HepG2 (cell line): ENCODE results near the gene ADAM8. TPM values are rescaled to one million over a fixed set of nuclear protein-coding genes. Genes with fewer than 3 reads are reported as not detected.
A peak's percentile ranks its signal among the peaks of the same experiment; 100 is the strongest.

Source experiments
- AGO1 ChIP-seq: fragments of 200-400 bp; formaldehyde crosslinking; IDR thresholded peaks from 2 replicates; pipeline ENCODE4 v1.6.1; 2017; ENCODE audit warnings: mild to moderate bottlenecking, low read depth, low read length, moderate library complexity; ENCODE audit not compliant: poor library complexity, severe bottlenecking
- CREB1 ChIP-seq, 2 experiments: fragments of 450-650 bp in 1 of 2; IDR thresholded peaks; 2 replicates each; pipeline ENCODE4 v1.6.1; 2016 to 2017; ENCODE audit warnings: control low read depth in 1 of 2, mild to moderate bottlenecking in 1 of 2, missing compliant biosample characterization in 1 of 2, missing genetic modification characterization in 1 of 2
- E2F5 ChIP-seq: sonication (generic); formaldehyde crosslinking; conservative IDR thresholded peaks from 2 replicates; pipeline ENCODE4 v1.4.0; 2020; ENCODE audit warnings: missing genetic modification reagents
- HIVEP1 ChIP-seq: sonication (generic); formaldehyde crosslinking; IDR thresholded peaks from 2 replicates; pipeline ENCODE4 v1.4.0; 2020; ENCODE audit warnings: mild to moderate bottlenecking, missing genetic modification reagents
- ISL2 ChIP-seq: sonication (generic); formaldehyde crosslinking; IDR thresholded peaks from 2 replicates; pipeline ENCODE4 v1.5.0; 2020; ENCODE audit warnings: missing genetic modification reagents
- MEF2D ChIP-seq: sonication (generic); formaldehyde crosslinking; IDR thresholded peaks from 2 replicates; pipeline ENCODE4 v1.5.1; 2020; ENCODE audit warnings: mild to moderate bottlenecking, missing genetic modification reagents
- MZF1 ChIP-seq: sonication (generic); formaldehyde crosslinking; IDR thresholded peaks from 2 replicates; pipeline ENCODE4 v1.8.1; 2023; ENCODE audit warnings: mild to moderate bottlenecking, missing genetic modification reagents, borderline replicate concordance
- NFE2 ChIP-seq: sonication (generic); formaldehyde crosslinking; IDR thresholded peaks from 2 replicates; pipeline ENCODE4 v1.4.0; 2020; ENCODE audit warnings: missing genetic modification reagents
- RXRB ChIP-seq: IDR thresholded peaks from 2 replicates; pipeline ENCODE4 v1.6.1; 2016; ENCODE audit warnings: borderline replicate concordance, missing genetic modification reagents, missing compliant biosample characterization
- TFE3 ChIP-seq: IDR thresholded peaks from 2 replicates; pipeline ENCODE4 v1.6.1; 2016
- THAP8 ChIP-seq: sonication (generic); formaldehyde crosslinking; IDR thresholded peaks from 2 replicates; pipeline ENCODE4 v1.5.1; 2020; ENCODE audit warnings: missing genetic modification reagents, mild to moderate bottlenecking, borderline replicate concordance
- XBP1 ChIP-seq: sonication (generic); formaldehyde crosslinking; IDR thresholded peaks from 2 replicates; pipeline ENCODE4 v1.5.0; 2020; ENCODE audit warnings: missing genetic modification reagents
- ZBTB43 ChIP-seq: sonication (generic); formaldehyde crosslinking; conservative IDR thresholded peaks from 2 replicates; pipeline ENCODE4 v1.4.0; 2020; ENCODE audit warnings: missing genetic modification reagents
- ZHX1 ChIP-seq: sonication (generic); formaldehyde crosslinking; IDR thresholded peaks from 2 replicates; pipeline ENCODE4 v1.8.1; 2022; ENCODE audit warnings: low read depth, mild to moderate bottlenecking, missing genetic modification reagents
- ZNF180 ChIP-seq: sonication (generic); formaldehyde crosslinking; IDR thresholded peaks from 2 replicates; pipeline ENCODE4 v1.4.0; 2020; ENCODE audit warnings: low read depth, missing genetic modification reagents, borderline replicate concordance
- ZNF329 ChIP-seq: sonication (generic); formaldehyde crosslinking; IDR thresholded peaks from 2 replicates; pipeline ENCODE4 v1.9.0; 2021; ENCODE audit warnings: low read depth, mild to moderate bottlenecking, missing genetic modification reagents
- ZNF354B ChIP-seq: sonication (generic); formaldehyde crosslinking; IDR thresholded peaks from 2 replicates; pipeline ENCODE4 v1.8.0; 2022; ENCODE audit warnings: mild to moderate bottlenecking, missing genetic modification reagents
- ZNF558 ChIP-seq: sonication (generic); formaldehyde crosslinking; IDR thresholded peaks from 2 replicates; pipeline ENCODE4 v1.9.0; 2022; ENCODE audit warnings: mild to moderate bottlenecking, missing genetic modification reagents, borderline replicate concordance
- ZNF563 ChIP-seq: sonication (generic); formaldehyde crosslinking; IDR thresholded peaks from 2 replicates; pipeline ENCODE4 v1.8.0; 2022; ENCODE audit warnings: mild to moderate bottlenecking, moderate library complexity, missing genetic modification reagents
- ZNF816 ChIP-seq: sonication (generic); formaldehyde crosslinking; IDR thresholded peaks from 2 replicates; pipeline ENCODE4 v1.8.0; 2022; ENCODE audit warnings: missing genetic modification reagents, mild to moderate bottlenecking, borderline replicate concordance
- polyA plus RNA-seq, 8 experiments: library from polyadenylated mRNA; depleted of rRNA in 3 of 8; stranded (reverse) in 7 of 8; unstranded in 1 of 8; fragments of >200 nt; fragmentation: Illumina TruSeq in 4 of 8; extraction: Trizol in 4 of 8; gene quantifications; 2 replicates each; pipeline versions ENCODE4 v1.2.1 to v1.2.3, GENCODE V29; 2011 to 2016; ENCODE audit warnings: low read depth in 4 of 8, missing spikeins in 1 of 8, mixed read lengths in 1 of 8; ENCODE audit not compliant: insufficient read depth in 1 of 8
- total RNA-seq, 5 experiments: library from RNA; depleted of rRNA; stranded (reverse); fragments of >200 nt; fragmentation: Illumina TruSeq; extraction: Trizol; gene quantifications; 2 replicates each; pipeline ENCODE4 v1.2.3, GENCODE V29; 2016; ENCODE audit warnings: low read depth in 1 of 5

Gene ADAM8
- total and polyA plus RNA-seq, 2 of the 13 experiments (the other 11 are each of a cell fraction or from before 2014, with no cell fraction given) = 0.24 to 0.93 TPM

- TF ChIP-seq TFE3 (no peak), AGO1 (no peak), HIVEP1 (no peak), RXRB (no peak), ISL2 (CRISPR knock-in tag) (no peak), CREB1 (IDR thresholded peaks at IDR 0.05) (peak; percentile 99), CREB1 (CRISPR knock-in tag; IDR thresholded peaks at IDR 0.05) (no peak), ZNF816 (CRISPR knock-in tag) (no peak), ZNF354B (no peak), ZHX1 (CRISPR knock-in tag) (no peak), ZBTB43 (0 out of 2 replicates have a peak, but pooled peaks have one; percentile 52), THAP8 (CRISPR knock-in tag) (0 out of 2 replicates have a peak, but pooled peaks have one; percentile 67), XBP1 (CRISPR knock-in tag) (no peak), NFE2 (no peak), E2F5 (no peak), MEF2D (CRISPR knock-in tag) (no peak), MZF1 (CRISPR knock-in tag) (no peak), ZNF563 (CRISPR knock-in tag) (peak; percentile 80; the same call in 1 of the 2 replicates), ZNF329 (CRISPR knock-in tag) (peak; percentile 78; the same call in 1 of the 2 replicates), ZNF558 (CRISPR knock-in tag) (no peak), ZNF180 (CRISPR knock-in tag) (no peak)
These were observed 31.9 kb upstream of the ADAM8 start, which contains the start of the genes TUBGCP2 and ZNF511 (continued) for GRCh38 chr10:133308421-133309099.
